Caco-2 (cell line): ENCODE results near the gene GABRG2. TPM values are rescaled to one million over a fixed set of nuclear protein-coding genes. Genes with fewer than 3 reads are reported as not detected.

Experiments used
- BruUV-seq: library from RNA; stranded (reverse); fragments of 400-500 nt; replicated peaks from 2 replicates; lab custom pipeline; 2021; lab: Mats Ljungman, UMichigan
- CTCF ChIA-PET: fragments of 300-600 bp; sonication (Branson Sonifier 250); formaldehyde crosslinking; loops from one replicate; lab custom pipeline; 2022; ENCODE audit warnings: antibody characterized with exemption; lab: Charles Lee
- POLR2A ChIA-PET: fragments of 300-600 bp; sonication (Branson Sonifier 250); formaldehyde crosslinking; loops from one replicate; lab custom pipeline; 2022; ENCODE audit warnings: antibody characterized with exemption; lab: Charles Lee
- DNase-seq, 2 experiments: peaks; one replicate each; pipeline versions ENCODE4 v3.0.0 to v3.0.0-alpha.2; 2020 to 2022
- H3K27me3 ChIP-seq: replicated peaks from 2 replicates; pipeline ENCODE4 v1.6.0; 2011; ENCODE audit warnings: low read length; ENCODE audit not compliant: control insufficient read depth, insufficient read depth
- H3K36me3 ChIP-seq: 2 replicates; pipeline ENCODE4 v1.5.1; 2011; ENCODE audit warnings: low read length; ENCODE audit not compliant: control insufficient read depth, insufficient read depth
- H3K4me1 ChIP-seq: fragments of 250-450 bp; sonication (Bioruptor Pico); 2 replicates; pipeline ENCODE4 v1.5.1; 2020; ENCODE audit warnings: mild to moderate bottlenecking
- H3K4me3 ChIP-seq: 2 replicates; pipeline ENCODE4 v1.5.1; 2011; ENCODE audit warnings: low read depth, mild to moderate bottlenecking, control low read depth, low read length
- H3K9me3 ChIP-seq: fragments of 250-450 bp; sonication (Bioruptor Pico); 2 replicates; pipeline ENCODE4 v1.5.1; 2020; ENCODE audit warnings: mild to moderate bottlenecking, moderate library complexity
- H3K27ac Mint-ChIP-seq: one replicate; pipeline ENCODE4 v1.8.0; 2022; ENCODE audit warnings: mixed read lengths; ENCODE audit not compliant: unreplicated experiment
- H3K27me3 Mint-ChIP-seq: one replicate; pipeline ENCODE4 v1.8.0; 2022; ENCODE audit warnings: mixed read lengths; ENCODE audit not compliant: insufficient read depth, unreplicated experiment
- H3K36me3 Mint-ChIP-seq: one replicate; pipeline ENCODE4 v1.8.0; 2022; ENCODE audit warnings: mild to moderate bottlenecking, mixed read lengths; ENCODE audit not compliant: insufficient read depth, unreplicated experiment
- H3K4me1 Mint-ChIP-seq: one replicate; pipeline ENCODE4 v1.8.0; 2022; ENCODE audit warnings: low read depth, mixed read lengths; ENCODE audit not compliant: unreplicated experiment
- H3K4me3 Mint-ChIP-seq: one replicate; pipeline ENCODE4 v1.8.0; 2022; ENCODE audit warnings: mild to moderate bottlenecking, moderate library complexity, mixed read lengths; ENCODE audit not compliant: unreplicated experiment
- H3K9me3 Mint-ChIP-seq: one replicate; pipeline ENCODE4 v1.8.0; 2022; ENCODE audit warnings: mixed read lengths; ENCODE audit not compliant: unreplicated experiment
- CTCF ChIP-seq, 2 experiments: fragments of 200-600 bp in 1 of 2; IDR thresholded peaks; 1 replicate in 1 of 2; 2 replicates in 1 of 2; pipeline versions ENCODE4 v1.5.1 to v1.8.0; 2011 to 2022; ENCODE audit warnings: antibody characterized with exemption in 1 of 2, control low read depth in 1 of 2, inconsistent platforms in 1 of 2, low read depth in 1 of 2, low read length in 1 of 2, mild to moderate bottlenecking in 1 of 2, moderate library complexity in 1 of 2; ENCODE audit not compliant: insufficient read depth in 1 of 2, severe bottlenecking in 1 of 2, unreplicated experiment in 1 of 2
- intact Hi-C: fragments of 100-400 bp; cut with micrococcal nuclease; formaldehyde crosslinking; loops from one replicate; pipeline ENCODE4 v1.10.0; 2022; ENCODE audit not compliant: unreplicated experiment
- total RNA-seq: library from RNA; stranded (reverse); gene quantifications from 2 replicates; pipeline ENCODE4 v1.2.3, GENCODE V29; 2022

The GABRG2 gene
- total RNA-seq, 1 experiment from 2014 or later, result 1.9 TPM

DNA sequence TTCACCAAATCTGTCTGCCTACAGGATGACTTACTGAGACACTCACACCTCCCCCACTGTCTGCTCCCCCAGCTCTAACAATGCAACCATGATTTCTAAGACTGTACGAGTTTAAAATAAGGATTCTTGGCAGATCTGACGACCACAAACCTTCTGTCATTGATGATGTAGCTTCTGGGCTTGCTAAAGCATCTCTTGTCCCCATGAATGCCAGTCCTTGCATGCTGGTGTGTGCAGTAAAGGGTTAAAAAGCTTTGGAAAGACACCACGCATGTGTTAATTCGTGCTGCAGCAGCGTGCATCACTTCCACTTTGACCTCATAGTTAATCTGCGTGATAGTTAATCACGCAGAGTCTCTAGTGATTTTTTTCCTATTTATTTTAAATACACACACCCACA, 411 bp upstream of the GABRG2 start:
- H3K27ac Mint-ChIP-seq, result no peak overlapping the region
- Histone ChIP-seq H3K9me3 (no peaks in the 10 kb centered on the region), H3K4me3 (no peak overlapping the region), H3K27me3 (no peaks in the 10 kb centered on the region), H3K4me1 (no peaks in the 10 kb centered on the region), H3K36me3 (no peaks in the 10 kb centered on the region)
- POLR2A ChIA-PET, result no interaction called here
- intact Hi-C loops, result no loop called here
- H3K9me3 Mint-ChIP-seq, result no peaks in the 10 kb centered on the region
- DNase-seq, result no peak
- H3K27me3 Mint-ChIP-seq, result no peaks in the 10 kb centered on the region
- CTCF ChIA-PET, result no interaction called here
- no peak for TF ChIP-seq CTCF (IDR thresholded peaks at IDR 0.05; ENCODE audit: insufficient read depth in 1 of 2, low read depth in 1 of 2, low read length in 1 of 2, severe bottlenecking in 1 of 2, unreplicated experiment in 1 of 2)
- no peaks in the 10 kb centered on the region for H3K36me3 Mint-ChIP-seq
- H3K4me3 Mint-ChIP-seq, result no peak overlapping the region
- H3K4me1 Mint-ChIP-seq, result no peaks in the 10 kb centered on the region
- no TSS peak for BruUV-seq

- no TSS peak for BruUV-seq
- no peak overlapping the region for H3K4me3 Mint-ChIP-seq
- Histone ChIP-seq H3K4me3 (no peak overlapping the region), H3K27me3 (no peaks in the 10 kb centered on the region), H3K9me3 (no peaks in the 10 kb centered on the region), H3K4me1 (no peaks in the 10 kb centered on the region), H3K36me3 (no peaks in the 10 kb centered on the region)
- H3K4me1 Mint-ChIP-seq, result no peaks in the 10 kb centered on the region
- intact Hi-C loops, result no loop called here
- H3K36me3 Mint-ChIP-seq, result no peaks in the 10 kb centered on the region
- ChIA-PET CTCF (no interaction called here), POLR2A (no interaction called here)
- peak; percentile 70 to 75 for DNase-seq
- no peaks in the 10 kb centered on the region for H3K27me3 Mint-ChIP-seq
- no peak overlapping the region for H3K27ac Mint-ChIP-seq
- H3K9me3 Mint-ChIP-seq, result no peaks in the 10 kb centered on the region
- no peak for TF ChIP-seq CTCF (IDR thresholded peaks at IDR 0.05; ENCODE audit: insufficient read depth in 1 of 2, low read depth in 1 of 2, low read length in 1 of 2, severe bottlenecking in 1 of 2, unreplicated experiment in 1 of 2)
Measured at GRCh38 chr5:162068412-162068811, 839 bp downstream of the GABRG2 start.

DNA sequence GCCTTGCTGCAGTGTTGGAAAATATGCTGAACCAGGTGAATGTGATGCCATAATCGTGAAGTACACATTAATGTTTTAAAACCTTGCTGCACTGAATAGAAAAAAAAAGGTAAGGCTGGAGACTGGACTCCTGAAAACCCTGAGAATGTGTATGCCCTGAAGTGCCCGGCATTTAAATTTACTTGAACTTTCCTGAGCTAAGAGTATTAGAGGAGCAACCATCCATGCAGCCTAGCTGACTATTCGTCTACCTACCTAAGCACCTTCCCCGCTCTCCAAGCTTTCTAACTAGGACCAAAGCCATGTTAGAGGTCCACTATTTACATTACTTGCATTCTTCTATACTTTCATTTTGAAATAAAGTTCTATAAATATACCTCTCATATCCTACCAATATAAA, 1.4 kb downstream of the GABRG2 start:
- Mint-ChIP-seq H3K27me3 (no peaks in the 10 kb centered on the region), H3K4me1 (no peaks in the 10 kb centered on the region), H3K27ac (no peak overlapping the region), H3K36me3 (no peaks in the 10 kb centered on the region), H3K4me3 (no peak overlapping the region), H3K9me3 (no peaks in the 10 kb centered on the region)
- intact Hi-C loops, result no loop called here
- Histone ChIP-seq H3K9me3 (no peaks in the 10 kb centered on the region), H3K36me3 (no peaks in the 10 kb centered on the region), H3K4me3 (no peak overlapping the region), H3K4me1 (no peaks in the 10 kb centered on the region), H3K27me3 (no peaks in the 10 kb centered on the region)
- CTCF ChIA-PET, result no interaction called here
- no peak for TF ChIP-seq CTCF (IDR thresholded peaks at IDR 0.05; ENCODE audit: insufficient read depth in 1 of 2, low read depth in 1 of 2, low read length in 1 of 2, severe bottlenecking in 1 of 2, unreplicated experiment in 1 of 2)
- no peak for DNase-seq
- BruUV-seq, result no TSS peak
- POLR2A ChIA-PET, result no interaction called here
